HT-29 (cell line): ENCODE data around the gene TAF5L. TPM values are rescaled to one million over a fixed set of nuclear protein-coding genes. Genes with fewer than 3 reads are reported as not detected.

Source experiments
- DNase-seq: peaks from one replicate; pipeline ENCODE4 v3.0.0-alpha.2; 2015; ENCODE audit warnings: low spot score
- total RNA-seq: library from RNA; depleted of rRNA; stranded (reverse); fragments of >200 nt; shearing (Covaris generic); gene quantifications from 2 replicates; pipeline ENCODE4 v1.2.3, GENCODE V29; 2014; rRNA removed

TAF5L gene
- 26.1 and 34.7 TPM in 2 replicates for total RNA-seq

DNA sequence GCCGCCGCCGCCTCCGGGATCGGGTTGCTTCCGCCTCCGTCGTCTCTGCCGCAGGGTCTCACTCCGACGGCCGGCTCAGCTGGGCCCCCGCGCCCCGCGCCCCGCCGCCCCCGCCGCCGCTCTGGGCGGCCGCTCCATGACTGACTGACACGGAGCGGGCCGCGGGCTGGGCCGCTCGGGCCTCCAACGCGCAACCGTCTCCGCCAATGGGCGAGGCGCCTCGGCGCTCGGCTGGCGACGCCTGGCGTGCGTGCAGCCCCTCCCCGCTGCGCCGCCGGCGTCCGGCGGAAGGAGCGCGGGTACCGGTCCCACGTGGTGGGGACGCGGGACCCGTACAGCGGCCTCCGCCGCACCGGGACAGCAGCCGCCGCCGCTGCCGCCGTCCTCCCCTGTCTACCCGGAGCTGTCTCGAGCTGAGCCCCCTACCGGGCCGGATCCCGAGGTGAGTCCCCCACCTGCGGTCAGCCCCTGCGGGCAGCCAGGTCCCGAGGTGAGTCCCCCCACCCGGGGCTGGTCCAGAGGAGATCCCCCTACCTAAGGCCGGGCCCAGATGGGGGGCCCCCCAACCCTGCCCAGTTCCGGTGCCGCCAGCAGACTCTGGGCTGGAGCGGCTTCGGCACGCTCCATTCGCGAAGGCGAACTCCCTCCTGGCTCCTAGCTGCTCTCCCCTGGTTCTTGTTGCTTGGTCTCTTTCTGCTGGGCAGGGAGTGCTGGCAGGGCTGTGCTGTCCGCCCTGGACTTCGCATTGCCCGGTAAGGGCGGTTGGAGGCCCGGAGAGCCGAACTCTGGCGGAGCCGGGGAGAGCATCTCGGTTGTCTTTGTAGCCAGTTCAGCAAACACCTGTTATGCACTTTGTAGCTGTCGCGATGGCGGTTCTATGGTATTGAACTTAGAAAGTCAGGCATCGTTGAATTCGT lies at the start of gene TAF5L, which contains the start of gene URB2:
Gene TAF5L, minus strand, starts transcription at position 208 of the 917 bp plus-strand sequence. CDS start 11,640 bp downstream, outside the sequence.
Gene URB2, plus strand, starts transcription at position 333 of the 917 bp plus-strand sequence. CDS start 1,387 bp downstream, outside the sequence.
- DNase-seq = peak; percentile 89

GRCh38 chr1:229675396-229675795 lies 49.5 kb upstream of the TAF5L start:
- no peak for DNase-seq

DNA sequence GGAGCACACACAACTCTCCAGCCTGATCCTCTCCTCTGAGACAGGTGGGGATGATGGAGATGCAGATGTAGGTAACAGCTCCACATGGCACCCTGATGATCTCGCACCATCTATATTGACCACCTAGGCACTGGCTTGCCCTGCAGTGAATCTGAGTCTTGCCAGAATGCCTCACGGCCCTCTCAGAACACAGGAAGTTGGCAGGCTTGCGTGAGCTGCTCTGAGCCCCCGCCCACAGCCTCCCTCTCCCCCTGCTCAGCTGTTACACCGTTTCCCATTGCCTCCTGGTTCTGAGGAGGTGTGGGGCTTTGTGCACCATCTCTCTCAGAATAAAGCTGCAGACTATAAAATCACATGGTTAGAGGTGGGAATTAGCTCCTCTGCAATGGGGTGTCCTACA lies 48.1 kb upstream of the TAF5L start:
- no peak for DNase-seq

DNA sequence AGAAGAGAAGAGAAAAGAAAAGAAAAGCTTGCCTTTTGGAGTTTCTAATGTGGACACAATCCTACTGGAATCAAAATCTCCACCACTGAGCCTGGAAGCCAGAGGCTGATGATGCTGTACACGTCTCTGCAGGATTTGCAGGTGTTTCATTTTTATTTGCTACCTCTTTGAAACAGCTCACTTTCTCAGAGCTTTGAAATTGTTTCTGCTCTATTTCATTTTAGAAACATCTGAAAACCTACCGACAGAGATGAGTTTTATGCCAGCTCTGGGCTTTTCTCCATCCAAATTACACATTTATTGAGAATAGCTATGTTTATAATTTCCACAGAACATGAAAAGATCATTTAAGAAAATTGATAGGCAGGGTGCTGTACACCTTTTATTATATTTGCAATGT lies 46.3 kb upstream of the TAF5L start:
- no peak for DNase-seq

- no peak for DNase-seq
Measured at GRCh38 chr1:229671310-229671709, 45.4 kb upstream of the TAF5L start.

DNA sequence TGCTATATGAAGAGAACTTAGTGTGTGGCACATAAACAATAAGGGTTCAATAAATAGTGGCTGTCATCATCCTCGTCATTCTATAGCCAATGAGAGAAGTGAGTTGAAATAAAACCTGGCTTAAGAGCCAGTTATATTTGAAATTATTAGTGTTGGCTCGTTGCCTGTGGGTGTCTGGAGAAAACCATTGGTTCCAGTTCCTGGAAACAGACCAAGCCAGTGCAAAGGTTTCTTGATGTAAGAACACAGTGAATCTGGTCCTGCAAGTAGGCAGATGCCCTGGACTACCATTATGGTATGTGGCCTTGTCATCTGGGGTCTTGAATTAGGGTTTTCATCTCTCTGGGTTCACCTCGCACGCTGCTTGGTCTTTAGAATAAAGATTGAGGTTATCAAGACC lies 43.4 kb upstream of the TAF5L start:
- no peak for DNase-seq

GRCh38 chr1:229666585-229666984 lies 40.7 kb upstream of the TAF5L start:
- no peak for DNase-seq

GRCh38 chr1:229665912-229666558 lies 40.1 kb upstream of the TAF5L start:
- DNase-seq = no peak

- no peak for DNase-seq
Measured at GRCh38 chr1:229664133-229664689, 38.3 kb upstream of the TAF5L start.

GRCh38 chr1:229661897-229662296 lies 36.0 kb upstream of the TAF5L start:
- no peak for DNase-seq

- DNase-seq = peak; percentile 79
Measured at GRCh38 chr1:229661022-229661877, 35.3 kb upstream of the TAF5L start.

GRCh38 chr1:229657993-229658755 lies 32.3 kb upstream of the TAF5L start:
- no peak for DNase-seq

GRCh38 chr1:229655781-229656180 lies 29.9 kb upstream of the TAF5L start:
- no peak for DNase-seq

GRCh38 chr1:229653420-229653819 lies 27.5 kb upstream of the TAF5L start:
- no peak for DNase-seq

- DNase-seq = no peak
Measured at GRCh38 chr1:229651546-229651945, 25.6 kb upstream of the TAF5L start.

DNA sequence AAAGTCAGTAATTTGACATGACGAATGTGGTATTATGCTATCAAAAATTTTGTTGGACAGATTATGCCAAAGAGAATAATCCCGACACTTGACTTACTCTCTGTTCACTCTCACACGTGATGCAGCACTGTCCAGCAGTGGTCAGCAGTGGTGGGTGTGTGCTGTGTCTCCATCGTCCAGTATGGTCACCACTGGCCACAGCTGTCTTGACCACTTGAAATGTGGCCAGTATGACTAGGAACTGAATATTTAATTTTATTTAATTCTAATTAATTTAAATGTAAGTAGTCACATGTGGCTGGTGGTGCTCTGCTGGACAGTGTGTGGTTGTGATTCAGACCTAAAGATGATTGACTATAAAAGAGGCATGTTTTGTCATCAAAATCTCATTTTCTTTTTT lies 24.1 kb upstream of the TAF5L start:
- no peak for DNase-seq

DNA sequence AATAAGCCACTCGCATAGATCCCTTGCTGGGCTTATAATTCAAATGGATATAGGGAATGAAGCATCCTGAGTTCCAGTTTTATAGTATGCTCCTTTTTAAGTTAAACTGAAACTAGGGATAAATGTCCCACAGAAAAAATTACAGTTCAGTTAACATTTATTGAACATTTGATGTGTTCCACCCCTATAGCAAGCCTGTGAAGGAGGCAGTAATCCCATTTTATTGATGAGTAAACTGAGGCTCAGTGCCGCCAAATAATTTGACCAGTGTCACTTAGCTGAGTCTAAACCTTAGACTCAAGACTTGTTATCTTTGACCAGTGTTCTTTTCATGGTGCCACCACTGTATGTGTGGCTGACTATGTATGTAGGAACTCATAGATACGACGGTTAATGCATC lies 22.5 kb upstream of the TAF5L start:
- DNase-seq = no peak

DNA sequence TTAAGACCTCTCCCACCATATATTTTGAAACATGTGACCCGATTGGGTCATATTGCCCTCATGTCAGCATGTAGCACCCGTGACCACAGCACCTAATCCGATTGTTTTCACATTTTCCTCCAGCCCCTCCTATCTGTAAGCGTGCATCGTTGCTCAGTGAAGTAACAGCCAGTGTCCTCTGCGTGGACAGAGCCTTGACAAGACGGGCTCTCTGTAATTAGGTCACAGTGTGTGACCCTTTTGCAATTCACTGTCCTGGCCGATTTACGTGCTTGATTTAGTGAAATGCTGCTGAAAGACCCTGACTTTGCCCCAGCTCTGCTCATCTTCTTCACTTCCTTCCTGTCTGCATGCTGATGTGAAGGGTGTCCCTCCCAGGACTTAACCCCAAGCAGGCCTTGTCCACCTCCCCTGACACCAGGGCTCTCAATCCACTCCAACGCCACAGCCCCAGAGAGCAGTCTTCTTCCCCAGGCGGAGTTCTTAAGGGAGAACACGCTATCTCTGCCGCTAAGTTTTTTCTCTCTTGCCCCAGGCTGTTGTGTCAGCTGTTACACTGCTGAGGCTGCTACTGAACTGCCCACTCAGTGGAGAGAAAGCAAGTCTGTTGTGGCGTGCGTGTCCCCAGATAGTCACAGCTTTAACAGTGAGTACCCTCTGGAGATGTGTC lies 19.5 kb upstream of the TAF5L start:
- DNase-seq = no peak

DNA sequence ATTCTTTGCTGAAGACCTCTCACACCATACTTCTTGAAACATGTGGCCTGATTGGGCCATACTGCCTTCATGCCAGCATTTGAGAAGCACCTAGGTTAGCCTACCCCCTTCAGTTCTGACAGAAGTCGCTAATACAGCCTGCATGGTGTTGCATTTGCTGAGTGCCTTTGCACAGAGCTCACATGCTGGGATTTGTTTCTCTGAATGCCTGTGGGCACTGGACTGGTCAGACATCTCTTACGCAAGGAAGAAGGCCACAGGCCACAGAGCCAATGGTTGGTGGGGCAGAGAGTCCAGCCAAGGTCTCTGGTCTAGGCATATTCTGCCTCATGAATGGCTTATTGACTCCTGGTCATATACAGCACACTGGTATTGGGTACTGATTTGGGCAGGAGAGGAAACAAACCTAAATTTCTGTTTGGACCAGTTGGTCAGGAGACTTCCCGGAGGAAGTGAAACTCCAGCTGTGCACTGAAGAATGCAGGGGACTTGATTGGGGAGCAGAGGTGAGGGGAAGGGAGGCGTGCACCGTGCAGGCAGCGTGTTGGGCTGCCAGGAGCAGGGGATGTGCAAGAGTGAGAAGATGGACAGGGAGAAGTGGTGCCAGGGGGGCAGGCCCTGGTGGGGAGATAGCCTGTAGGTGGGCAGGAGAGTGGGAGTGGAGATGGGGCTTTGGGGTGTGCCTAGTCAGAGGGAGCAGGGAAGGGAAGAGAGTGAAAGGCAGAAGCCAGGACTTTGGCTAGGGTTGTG lies 18.2 kb upstream of the TAF5L start:
- no peak for DNase-seq
